Stimulated activated CD4-positive, alpha-beta T cell treated with anti-CD3 and anti-CD28 coated beads, TNF-alpha, amount 100 ng/mL, for 24 hours (primary cell): ENCODE results near the gene FOLR2.

Source experiments
- DNase-seq, 3 experiments: peaks; one replicate each; pipeline ENCODE4 v3.0.0-alpha.2; 2020; ENCODE audit warnings: low read depth in 3 of 3

FOLR2 gene

GRCh38 chr11:72229925-72230763 lies 13.6 kb downstream of the FOLR2 start:
- DNase-seq: no peak

- DNase-seq: no peak
Measured at GRCh38 chr11:72230764-72231365, 14.3 kb downstream of the FOLR2 start.

GRCh38 chr11:72231396-72232259 lies 15.0 kb downstream of the FOLR2 start:
- no peak for DNase-seq

GRCh38 chr11:72232260-72233055 lies 15.9 kb downstream of the FOLR2 start:
- DNase-seq: no peak

- DNase-seq: no peak
Measured at GRCh38 chr11:72233056-72233772, 16.6 kb downstream of the FOLR2 start.

GRCh38 chr11:72233773-72234513 lies 17.3 kb downstream of the FOLR2 start:
- no peak for DNase-seq

GRCh38 chr11:72234514-72234830 lies 17.9 kb downstream of the FOLR2 start:
- DNase-seq: no peak

GRCh38 chr11:72234920-72235319 lies 18.3 kb downstream of the FOLR2 start:
- no peak for DNase-seq

- DNase-seq: no peak
Measured at GRCh38 chr11:72235351-72236057, 18.9 kb downstream of the FOLR2 start.

- no peak for DNase-seq
Measured at GRCh38 chr11:72236083-72236697, 19.6 kb downstream of the FOLR2 start.

- no peak for DNase-seq
Measured at GRCh38 chr11:72236774-72237111, 20.1 kb downstream of the FOLR2 start.

GRCh38 chr11:72237112-72237931 lies 20.7 kb downstream of the FOLR2 start:
- no peak for DNase-seq

GRCh38 chr11:72238040-72238450 lies 21.5 kb downstream of the FOLR2 start:
- DNase-seq: no peak

GRCh38 chr11:72238492-72239312 lies 22.1 kb downstream of the FOLR2 start:
- DNase-seq: no peak

GRCh38 chr11:72239313-72239848 lies 22.8 kb downstream of the FOLR2 start:
- DNase-seq: no peak

- no peak for DNase-seq
Measured at GRCh38 chr11:72239849-72240460, 23.4 kb downstream of the FOLR2 start.
